ENCODE measurements around the gene OTUD1. TPM values are rescaled to one million over a fixed set of nuclear protein-coding genes. Genes with fewer than 3 reads are reported as not detected.
"Not testable (repeated sequence)": the region's sequence is repeated elsewhere in the genome, so short reads cannot be mapped to it uniquely, and the experiment has no call there.

Gene OTUD1, protein sequence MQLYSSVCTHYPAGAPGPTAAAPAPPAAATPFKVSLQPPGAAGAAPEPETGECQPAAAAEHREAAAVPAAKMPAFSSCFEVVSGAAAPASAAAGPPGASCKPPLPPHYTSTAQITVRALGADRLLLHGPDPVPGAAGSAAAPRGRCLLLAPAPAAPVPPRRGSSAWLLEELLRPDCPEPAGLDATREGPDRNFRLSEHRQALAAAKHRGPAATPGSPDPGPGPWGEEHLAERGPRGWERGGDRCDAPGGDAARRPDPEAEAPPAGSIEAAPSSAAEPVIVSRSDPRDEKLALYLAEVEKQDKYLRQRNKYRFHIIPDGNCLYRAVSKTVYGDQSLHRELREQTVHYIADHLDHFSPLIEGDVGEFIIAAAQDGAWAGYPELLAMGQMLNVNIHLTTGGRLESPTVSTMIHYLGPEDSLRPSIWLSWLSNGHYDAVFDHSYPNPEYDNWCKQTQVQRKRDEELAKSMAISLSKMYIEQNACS
- 8.0 and 10.4 TPM in 2 replicates for total RNA-seq (2022)
- percentile 71 among the genes with signal in this experiment for Bru-seq, nascent RNA
- percentile 81 among the genes with signal in this experiment for BruChase-seq, experiment 1, labeled RNA remaining after a 6-hour chase
- BruChase-seq, experiment 2, labeled RNA remaining after a 2-hour chase: percentile 96 among the genes with signal in this experiment
- long read RNA-seq, transcript OTUD1-201 (1 exons, 2,933 nt): major isoform, 16 of 16 reads
- long read RNA-seq, partial matches to known transcripts: 0 of 16 reads
- long read RNA-seq, other reads (novel, unspliced or antisense): 0 of 16 reads

DNA sequence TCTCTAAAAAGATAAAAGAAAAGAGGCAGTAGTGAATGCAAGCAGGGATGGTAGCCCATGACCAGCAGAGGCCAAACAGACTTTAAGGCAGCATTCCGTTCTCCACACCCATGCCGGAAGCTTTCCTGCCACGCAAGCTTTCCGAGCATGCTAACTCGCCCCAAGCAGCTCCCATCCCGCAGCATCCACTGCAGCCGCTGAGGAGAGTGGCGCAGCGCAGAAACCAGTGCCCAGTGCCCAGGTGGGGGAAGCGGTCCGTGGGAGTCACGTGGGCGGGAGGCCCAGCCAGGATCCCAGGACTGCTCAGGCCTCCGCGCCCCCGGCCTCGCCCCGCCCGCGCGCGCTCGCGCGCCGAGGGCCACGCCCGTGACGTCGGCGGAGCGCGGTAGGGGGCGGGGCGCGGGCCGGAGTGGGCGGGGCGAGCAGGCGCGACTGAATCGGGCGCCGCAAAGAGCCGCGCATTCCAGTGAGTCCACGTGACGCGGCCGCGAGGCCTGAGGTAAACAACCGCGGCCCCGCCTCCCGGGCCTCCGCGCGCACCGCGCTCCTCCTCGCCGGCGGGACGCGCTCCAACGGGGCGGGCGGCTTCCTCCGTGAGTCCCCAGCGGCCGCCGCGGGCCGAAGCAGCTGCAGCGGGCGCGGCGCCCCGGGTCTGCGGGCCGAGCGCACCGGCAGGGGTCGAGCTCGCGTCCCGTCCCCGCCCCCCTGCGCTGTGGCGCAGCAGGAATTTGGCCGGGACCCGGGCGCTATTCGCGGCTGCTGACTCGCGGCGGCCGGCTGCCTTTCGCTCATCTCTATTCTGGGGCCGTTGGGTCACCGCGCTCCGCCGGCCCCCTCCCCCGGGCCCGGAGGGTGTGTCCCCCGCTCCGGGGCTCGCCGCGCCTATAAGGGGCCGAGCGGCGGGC is at the start of gene OTUD1:
Gene OTUD1 (plus strand): TSS at position 529 of the 905 bp plus-strand sequence. CDS start 383 bp downstream, outside the sequence.
- Mint-ChIP-seq H3K27me3 (ENCODE audit: unreplicated experiment) (no peaks in the 10 kb centered on the region), H3K27ac (ENCODE audit: unreplicated experiment) (peak within 1 kb of the TSS; percentile 58), H3K9me3 (ENCODE audit: low read depth, unreplicated experiment) (no peaks in the 10 kb centered on the region), H3K36me3 (ENCODE audit: insufficient read depth, unreplicated experiment) (peaks cover 23% of the 10 kb centered on the region), H3K4me1 (ENCODE audit: low read depth, unreplicated experiment) (peaks cover 10% of the 10 kb centered on the region), H3K4me3 (ENCODE audit: low read depth, unreplicated experiment) (peak within 1 kb of the TSS; percentile 75)
- CTCF ChIA-PET: interaction anchor here (1.6 kb wide), 1 partner anchor 10 kb away, joined by 3 read pairs; no protein-coding TSS in a partner anchor
- BruUV-seq (replicated peaks): no TSS peak
- DNase-seq: peak; percentile 96
- TF ChIP-seq, protein P1, sequence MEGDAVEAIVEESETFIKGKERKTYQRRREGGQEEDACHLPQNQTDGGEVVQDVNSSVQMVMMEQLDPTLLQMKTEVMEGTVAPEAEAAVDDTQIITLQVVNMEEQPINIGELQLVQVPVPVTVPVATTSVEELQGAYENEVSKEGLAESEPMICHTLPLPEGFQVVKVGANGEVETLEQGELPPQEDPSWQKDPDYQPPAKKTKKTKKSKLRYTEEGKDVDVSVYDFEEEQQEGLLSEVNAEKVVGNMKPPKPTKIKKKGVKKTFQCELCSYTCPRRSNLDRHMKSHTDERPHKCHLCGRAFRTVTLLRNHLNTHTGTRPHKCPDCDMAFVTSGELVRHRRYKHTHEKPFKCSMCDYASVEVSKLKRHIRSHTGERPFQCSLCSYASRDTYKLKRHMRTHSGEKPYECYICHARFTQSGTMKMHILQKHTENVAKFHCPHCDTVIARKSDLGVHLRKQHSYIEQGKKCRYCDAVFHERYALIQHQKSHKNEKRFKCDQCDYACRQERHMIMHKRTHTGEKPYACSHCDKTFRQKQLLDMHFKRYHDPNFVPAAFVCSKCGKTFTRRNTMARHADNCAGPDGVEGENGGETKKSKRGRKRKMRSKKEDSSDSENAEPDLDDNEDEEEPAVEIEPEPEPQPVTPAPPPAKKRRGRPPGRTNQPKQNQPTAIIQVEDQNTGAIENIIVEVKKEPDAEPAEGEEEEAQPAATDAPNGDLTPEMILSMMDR (IDR thresholded peaks at IDR 0.05; ENCODE audit: unreplicated experiment): peak; percentile 17
- intact Hi-C loops (cut with micrococcal nuclease; ENCODE audit: unreplicated experiment): no loop called here

DNA sequence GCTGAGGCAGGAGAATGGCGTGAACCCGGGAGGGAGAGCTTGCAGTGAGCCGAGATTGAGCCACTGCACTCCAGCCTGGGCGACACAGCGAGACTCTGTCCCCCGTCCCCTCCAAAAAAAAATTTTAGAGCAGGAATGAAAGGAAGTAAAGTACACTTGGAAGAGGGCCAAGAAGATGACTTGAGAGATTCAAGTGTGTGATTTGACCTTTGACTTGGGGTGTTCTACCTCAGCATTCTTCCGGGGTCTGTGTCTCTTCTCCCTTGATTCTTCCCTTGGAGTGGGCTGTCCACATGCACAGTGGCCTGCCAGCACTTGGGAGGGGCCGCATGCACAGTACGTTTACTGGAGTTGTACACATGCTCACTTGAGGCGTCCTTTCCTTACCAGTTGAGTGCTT is 48.5 kb upstream of the OTUD1 start:
- DNase-seq; H3K27ac Mint-ChIP-seq (ENCODE audit: unreplicated experiment); CTCF ChIA-PET; H3K27me3 Mint-ChIP-seq (ENCODE audit: unreplicated experiment); H3K9me3 Mint-ChIP-seq (ENCODE audit: low read depth, unreplicated experiment); H3K4me3 Mint-ChIP-seq (ENCODE audit: low read depth, unreplicated experiment); BruUV-seq (replicated peaks); H3K36me3 Mint-ChIP-seq (ENCODE audit: insufficient read depth, unreplicated experiment); intact Hi-C loops (cut with micrococcal nuclease; ENCODE audit: unreplicated experiment); H3K4me1 Mint-ChIP-seq (ENCODE audit: low read depth, unreplicated experiment): not testable (repeated sequence)

DNA sequence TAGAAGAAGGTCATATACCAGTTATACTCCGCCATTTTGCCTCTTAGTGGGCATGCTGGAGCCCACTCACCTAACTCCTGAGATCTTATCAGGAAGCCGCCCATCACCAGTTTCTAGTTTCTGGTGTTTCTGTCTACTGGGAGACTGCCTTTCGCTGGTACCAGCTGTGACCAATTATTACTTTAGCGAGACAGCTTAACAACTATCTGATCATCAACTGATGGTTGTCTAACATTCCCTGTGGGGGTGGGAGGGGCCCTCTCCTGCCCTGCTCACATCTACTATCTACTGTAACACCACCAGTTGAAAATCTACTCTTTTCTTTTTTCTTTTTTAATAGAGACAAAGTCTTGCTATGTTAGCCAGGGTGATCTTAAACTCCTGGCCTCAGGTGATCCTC is 48.1 kb upstream of the OTUD1 start:
- intact Hi-C loops (cut with micrococcal nuclease; ENCODE audit: unreplicated experiment): no loop called here
- Mint-ChIP-seq H3K36me3 (ENCODE audit: insufficient read depth, unreplicated experiment) (no peaks in the 10 kb centered on the region), H3K27me3 (ENCODE audit: unreplicated experiment) (no peaks in the 10 kb centered on the region), H3K4me3 (ENCODE audit: low read depth, unreplicated experiment) (no peak overlapping the region), H3K9me3 (ENCODE audit: low read depth, unreplicated experiment) (no peaks in the 10 kb centered on the region), H3K4me1 (ENCODE audit: low read depth, unreplicated experiment) (no peaks in the 10 kb centered on the region), H3K27ac (ENCODE audit: unreplicated experiment) (no peak overlapping the region)
- BruUV-seq (replicated peaks): no TSS peak
- CTCF ChIA-PET: no interaction called here
- DNase-seq: no peak
- TF ChIP-seq, protein P1 (IDR thresholded peaks at IDR 0.05; ENCODE audit: unreplicated experiment): no peak

DNA sequence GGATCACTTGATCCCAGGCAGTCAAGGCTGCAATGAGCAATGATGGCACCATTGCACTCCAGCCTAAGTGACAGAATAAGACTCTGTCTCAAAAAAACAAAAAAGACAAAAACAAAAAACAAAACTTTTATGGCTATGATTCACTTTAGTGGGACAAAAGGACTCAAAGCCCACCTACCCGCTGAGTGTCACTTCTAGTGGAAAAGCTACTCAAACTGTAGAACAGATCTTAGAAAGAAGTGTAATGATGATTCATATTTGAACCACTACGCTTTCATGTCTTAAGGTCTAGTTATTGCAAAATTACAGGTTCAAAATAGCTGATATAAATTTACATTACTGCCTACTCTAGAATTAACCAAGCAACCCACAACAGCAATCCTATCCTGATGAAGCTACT is 47.1 kb upstream of the OTUD1 start:
- no peaks in the 10 kb centered on the region for H3K36me3 Mint-ChIP-seq (ENCODE audit: insufficient read depth, unreplicated experiment)
- CTCF ChIA-PET: no interaction called here
- intact Hi-C loops (cut with micrococcal nuclease; ENCODE audit: unreplicated experiment): no loop called here
- no peak overlapping the region for H3K27ac Mint-ChIP-seq (ENCODE audit: unreplicated experiment)
- TF ChIP-seq, protein P1 (IDR thresholded peaks at IDR 0.05; ENCODE audit: unreplicated experiment): no peak
- no peak for DNase-seq
- H3K4me1 Mint-ChIP-seq (ENCODE audit: low read depth, unreplicated experiment): no peaks in the 10 kb centered on the region
- no peak overlapping the region for H3K4me3 Mint-ChIP-seq (ENCODE audit: low read depth, unreplicated experiment)
- no peaks in the 10 kb centered on the region for H3K9me3 Mint-ChIP-seq (ENCODE audit: low read depth, unreplicated experiment)
- no TSS peak for BruUV-seq (replicated peaks)
- H3K27me3 Mint-ChIP-seq (ENCODE audit: unreplicated experiment): no peaks in the 10 kb centered on the region
